ENCODE measurements around the gene CAMSAP3.

Gene CAMSAP3

DNA sequence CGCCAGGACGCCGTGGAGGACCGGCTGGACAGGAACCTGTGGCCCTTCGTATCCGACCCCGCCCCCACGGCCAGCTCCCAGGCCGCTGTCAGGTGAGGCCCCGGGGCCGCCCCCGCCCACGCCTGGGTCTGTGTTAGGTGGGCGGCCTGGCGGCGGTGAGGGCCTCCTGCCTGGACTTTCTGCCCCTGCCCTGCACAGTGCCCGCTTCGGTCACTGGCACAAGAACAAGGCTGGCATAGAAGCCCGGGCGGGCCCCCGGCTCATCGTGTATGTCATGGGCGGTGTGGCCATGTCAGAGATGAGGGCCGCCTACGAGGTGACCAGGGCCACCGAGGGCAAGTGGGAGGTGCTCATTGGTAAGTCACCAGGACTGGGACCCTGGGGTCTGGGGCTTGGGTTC, 51.5 kb downstream of the CAMSAP3 start:
- no peak for DNase-seq (ENCODE audit: low read depth in 3 of 3)

DNA sequence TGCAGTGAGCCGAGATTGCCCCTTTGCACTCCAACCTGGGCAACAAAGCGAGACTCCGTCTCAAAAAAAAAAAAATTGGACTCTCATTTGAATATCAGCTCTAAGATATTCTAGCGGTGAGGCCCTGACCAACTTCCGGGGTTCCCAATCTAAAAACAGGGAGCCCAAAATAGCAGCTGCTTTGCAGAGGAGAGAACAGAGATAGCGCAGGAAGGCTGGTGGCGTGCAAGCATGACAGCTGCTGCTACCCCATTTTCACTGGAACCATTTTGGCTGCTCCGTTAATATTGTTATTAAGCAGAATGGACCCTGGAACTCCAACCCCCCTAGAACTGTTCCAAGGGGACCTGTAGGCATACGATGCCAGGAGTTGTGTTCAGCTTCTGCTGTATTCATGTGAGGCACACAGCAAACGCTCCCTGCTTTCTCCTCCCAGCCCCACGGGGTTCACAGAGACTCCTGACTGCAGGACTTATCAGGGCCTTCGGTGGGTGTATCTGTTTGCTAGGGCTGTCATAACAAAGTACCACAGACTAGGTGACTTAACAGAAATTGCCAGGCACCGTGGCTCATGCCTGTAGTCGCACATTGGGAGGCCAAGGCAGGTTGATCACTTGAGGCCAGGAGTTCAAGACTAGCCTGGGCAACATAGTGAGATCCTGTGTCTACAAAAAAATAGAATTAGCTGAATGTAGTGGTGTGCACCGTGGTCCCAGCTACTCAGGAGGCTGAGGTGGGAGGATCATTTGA, 52.8 kb downstream of the CAMSAP3 start:
- DNase-seq (ENCODE audit: low read depth in 3 of 3) = no peak

DNA sequence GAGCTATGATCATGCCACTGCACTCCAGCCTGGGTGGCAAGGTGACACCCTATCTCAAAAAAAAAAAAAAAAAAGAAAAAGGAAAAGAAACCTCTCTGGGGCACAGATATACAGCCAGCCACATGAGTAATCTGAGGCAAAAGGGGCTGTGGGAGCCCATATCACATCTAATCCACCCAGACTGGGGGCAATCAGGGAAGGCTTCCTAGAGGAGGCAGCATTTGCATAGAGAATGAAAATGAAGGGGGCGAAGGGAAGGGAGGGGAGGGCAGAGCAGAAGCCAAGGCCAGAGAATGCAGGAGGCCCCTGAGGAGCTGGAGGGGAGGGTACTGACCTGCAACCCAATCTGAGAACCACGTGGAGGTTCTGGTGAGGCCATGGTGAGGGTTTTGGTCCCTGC, 54.5 kb downstream of the CAMSAP3 start:
- DNase-seq (ENCODE audit: low read depth in 3 of 3) = no peak

DNA sequence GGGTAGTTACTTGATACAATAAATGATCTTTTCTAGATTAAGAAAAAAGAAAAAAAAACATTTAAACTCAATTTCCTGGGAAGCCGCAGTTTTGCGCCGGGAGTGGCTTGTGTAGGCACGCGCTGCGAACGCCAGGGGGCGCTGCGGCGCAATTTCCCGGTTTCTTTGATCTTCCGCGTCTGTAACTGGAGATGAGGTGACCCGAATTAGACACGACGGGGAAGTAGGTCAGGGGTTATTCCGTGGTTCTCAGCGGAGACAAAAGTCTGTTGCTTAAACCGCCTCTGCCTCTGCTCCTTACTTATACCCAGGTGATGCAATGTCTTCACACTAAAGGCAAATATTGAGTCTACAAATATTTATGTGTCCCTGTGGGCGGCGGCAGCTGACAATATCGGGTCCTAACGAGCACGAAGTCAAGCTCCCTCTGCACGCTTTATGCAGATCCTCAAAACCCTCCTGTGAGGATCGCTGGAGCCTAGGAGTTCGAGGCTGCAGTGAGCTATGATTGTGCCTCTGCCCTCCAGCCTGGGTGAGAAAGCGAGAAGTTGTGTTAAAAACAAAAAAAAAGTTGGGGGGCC, 56.5 kb downstream of the CAMSAP3 start:
- DNase-seq (ENCODE audit: low read depth in 3 of 3) = peak; percentile 69 to 79 (median 77)

DNA sequence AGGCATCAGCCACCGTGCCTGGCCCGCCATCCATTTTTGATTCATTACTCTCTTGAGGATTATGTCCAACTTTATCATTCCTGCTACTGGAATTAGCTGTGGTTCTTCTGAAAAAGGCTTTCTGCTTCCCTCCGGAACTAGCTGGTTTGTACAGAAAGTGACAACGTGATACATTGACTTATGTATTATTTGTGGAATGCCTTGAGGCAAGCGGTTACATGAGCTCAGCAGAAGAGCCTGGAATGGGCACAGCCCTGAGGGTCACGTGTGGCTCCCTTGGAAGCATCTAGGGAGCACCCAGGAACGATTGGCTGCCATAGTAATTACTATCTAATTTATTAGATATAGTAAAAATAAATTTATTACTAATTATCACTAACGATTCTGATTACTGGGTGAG, 58.7 kb downstream of the CAMSAP3 start:
- DNase-seq (ENCODE audit: low read depth in 3 of 3) = no peak

DNA sequence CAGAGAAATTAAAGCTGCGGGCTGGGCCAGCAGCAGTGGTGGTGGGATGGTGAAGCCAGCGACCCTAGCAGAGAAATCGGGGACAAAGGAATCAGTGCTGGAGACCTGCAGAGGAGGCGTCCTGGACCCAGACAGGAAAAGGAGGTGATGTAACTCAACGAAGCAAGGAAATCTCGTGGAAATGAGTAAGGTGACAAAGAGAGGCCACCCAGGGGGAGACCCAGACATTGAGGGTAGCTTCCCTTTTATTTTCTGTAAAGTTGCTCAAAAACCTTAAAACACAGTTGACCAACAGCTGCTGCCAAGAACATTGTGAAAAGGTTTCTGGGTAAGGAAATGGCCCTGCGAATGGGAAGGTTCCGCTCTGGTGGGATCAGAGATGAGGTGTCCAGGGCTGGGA, 59.9 kb downstream of the CAMSAP3 start:
- DNase-seq (ENCODE audit: low read depth in 3 of 3) = no peak

DNA sequence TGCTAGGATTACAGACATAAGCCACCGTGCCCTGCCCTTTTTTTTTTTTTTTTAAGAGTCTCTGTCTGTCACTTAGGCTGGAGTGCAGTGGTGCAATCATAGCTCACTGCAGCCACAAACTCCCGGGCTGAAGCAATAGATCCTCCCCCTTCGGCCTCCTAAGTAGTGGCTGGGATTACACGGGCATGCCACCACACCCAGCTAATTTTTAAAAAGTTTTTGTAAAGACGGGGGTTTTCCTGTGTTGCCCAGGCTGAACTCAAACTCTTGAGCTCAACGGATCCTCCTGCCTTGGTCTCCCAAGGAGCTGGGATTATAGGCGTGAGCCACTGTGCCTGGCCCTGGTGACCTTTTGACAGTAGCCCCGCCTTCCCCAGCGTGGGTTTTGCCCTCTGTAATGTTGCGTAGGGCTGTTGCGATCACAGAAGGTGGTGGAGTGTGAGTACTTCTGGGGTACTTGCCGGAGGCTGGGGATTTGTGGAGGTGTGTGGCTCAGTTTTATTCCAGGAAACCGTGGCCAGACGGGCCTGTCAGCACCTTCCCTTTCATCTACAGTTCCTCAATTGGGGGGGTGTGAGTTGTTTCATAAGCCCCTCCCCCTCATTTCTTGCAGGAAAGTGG, 61.6 kb downstream of the CAMSAP3 start:
- no peak for DNase-seq (ENCODE audit: low read depth in 3 of 3)

DNA sequence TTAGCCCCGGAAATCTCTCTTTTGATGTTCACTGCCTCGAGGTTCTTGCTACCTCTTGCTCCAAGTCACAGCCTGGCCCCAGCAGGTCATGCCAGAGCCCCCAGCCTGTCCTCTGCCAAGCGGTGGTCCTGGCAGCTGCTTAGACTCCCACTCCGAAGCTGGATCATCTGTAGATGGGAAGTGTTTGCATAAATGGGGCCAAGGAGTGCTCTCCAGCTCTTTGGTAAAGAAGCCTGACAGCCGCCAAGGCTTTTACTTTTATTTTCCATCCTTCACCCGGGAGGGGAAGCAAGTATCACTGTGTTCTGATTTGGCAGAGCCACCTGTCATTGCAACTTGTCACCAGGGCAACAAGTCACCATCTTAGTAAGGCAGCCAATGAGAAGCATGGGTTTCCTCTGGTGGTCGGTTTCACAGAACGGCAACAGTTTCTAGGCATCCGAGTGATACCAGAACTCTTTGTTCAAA, 62.6 kb downstream of the CAMSAP3 start:
- no peak for DNase-seq (ENCODE audit: low read depth in 3 of 3)

DNA sequence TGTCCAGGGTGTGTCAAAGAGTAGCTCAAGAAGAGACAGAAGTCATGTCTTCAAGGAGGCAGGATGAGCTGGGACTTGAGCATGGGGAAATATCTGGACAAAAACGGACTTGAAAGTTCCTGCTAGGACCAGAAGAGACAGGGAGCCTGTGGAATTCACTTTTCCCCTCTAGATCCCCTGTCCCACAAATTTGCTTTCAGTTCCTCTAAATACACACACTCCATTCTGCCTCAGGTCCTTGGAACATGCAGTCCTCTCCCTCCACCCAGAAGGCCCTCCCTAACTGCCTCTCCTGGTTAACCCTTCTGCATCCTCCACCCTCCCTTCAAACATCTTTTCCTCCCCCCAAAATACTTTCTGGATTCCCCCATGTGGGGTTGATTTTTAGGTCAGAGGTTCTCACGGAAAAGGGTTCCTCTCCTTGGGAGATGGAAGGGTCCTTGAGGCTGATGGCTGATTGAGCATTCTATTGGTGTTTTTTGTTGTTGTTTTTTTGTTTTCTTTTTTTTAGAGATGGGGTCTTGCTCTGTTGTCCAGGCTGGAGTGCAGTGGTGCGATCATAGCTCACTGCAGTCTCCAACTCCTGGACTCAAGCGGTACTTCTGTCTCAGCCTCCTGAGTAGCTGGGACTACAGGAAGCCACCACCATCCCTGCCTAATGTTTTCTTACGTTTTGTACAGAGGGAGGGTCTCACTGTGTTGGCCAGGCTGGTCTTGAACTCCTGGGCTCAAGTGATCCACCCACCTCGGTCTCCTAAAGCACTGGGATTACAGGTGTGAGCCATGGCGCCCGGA, 66.3 kb downstream of the CAMSAP3 start:
- DNase-seq (ENCODE audit: low read depth in 3 of 3) = no peak

DNA sequence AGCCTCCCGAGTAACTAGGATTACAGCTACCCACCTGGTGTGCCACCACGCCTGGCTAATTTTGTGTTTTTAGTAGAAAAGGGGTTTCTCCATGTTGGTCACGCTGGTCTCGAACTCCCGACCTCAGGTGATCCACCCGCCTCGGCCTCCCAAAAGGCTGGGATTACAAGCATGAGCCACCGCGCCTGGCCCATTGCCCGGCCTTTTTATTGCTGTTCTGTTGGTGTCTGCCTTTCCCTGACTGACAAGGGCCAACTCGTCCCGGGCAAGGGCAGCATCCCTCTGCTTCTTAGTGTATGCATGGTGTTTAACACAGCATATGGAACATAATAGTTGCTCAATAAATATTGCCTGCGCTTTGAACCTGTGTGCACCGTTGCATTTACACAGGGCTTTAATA, 67.0 kb downstream of the CAMSAP3 start:
- DNase-seq (ENCODE audit: low read depth in 3 of 3) = no peak

DNA sequence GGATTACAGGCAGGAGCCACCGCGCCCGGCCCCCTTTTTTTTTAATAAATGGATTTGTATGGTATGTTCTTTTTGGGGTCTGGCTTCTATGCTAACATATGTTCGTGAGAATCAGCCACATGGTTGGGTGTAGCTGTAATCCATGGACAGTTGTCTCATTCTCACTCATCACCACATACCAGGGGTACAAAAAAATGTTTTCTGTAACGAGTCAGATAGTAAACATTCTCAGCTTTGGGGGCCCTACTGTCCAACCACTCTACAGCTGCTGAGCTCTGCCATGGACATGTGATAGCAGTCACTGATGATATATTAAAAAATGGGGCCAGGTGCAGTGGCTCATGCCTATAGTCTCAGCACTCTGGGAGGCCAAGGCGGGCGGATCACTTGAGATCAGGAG, 68.0 kb downstream of the CAMSAP3 start:
- DNase-seq (ENCODE audit: low read depth in 3 of 3) = no peak

DNA sequence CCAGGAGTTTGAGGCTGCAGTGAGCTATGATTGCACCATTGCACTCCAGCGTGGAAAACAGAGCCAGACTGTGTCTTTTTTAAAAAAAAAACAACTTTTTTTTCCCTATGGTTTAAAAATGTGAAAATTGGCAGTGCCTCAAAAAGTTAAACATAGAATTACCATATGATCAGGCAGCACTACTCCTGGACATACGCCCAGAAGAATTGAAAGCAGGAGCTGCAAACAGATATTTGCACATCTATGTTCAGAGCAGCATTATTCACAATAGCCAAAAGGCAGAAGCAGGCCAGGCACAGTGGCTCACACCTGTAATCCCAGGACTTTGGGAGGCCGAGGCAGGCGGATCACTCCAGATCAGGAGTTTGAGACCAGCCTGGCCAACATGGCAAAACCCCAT, 69.4 kb downstream of the CAMSAP3 start:
- no peak for DNase-seq (ENCODE audit: low read depth in 3 of 3)

Measured in stimulated activated CD4-positive, alpha-beta T cell treated with anti-CD3 and anti-CD28 coated beads, TNF-alpha, amount 100 ng/mL, for 4 hours (primary cell).